Myocyte (in vitro differentiated cells): ENCODE results near the gene TEX261. TPM values are rescaled to one million over a fixed set of nuclear protein-coding genes. Genes with fewer than 3 reads are reported as not detected.
A peak's percentile ranks its signal among the peaks of the same experiment; 100 is the strongest.

Source experiments
- DNase-seq: peaks from one replicate; pipeline ENCODE4 v3.0.0-alpha.2; 2012; ENCODE audit warnings: low read depth
- total RNA-seq: library from RNA; depleted of rRNA; stranded (reverse); fragments of >200 nt; gene quantifications from 2 replicates; pipeline ENCODE4 v1.2.3, GENCODE V29; 2014

Gene TEX261
- total RNA-seq, 1 donor from 2014 or later, result 51.4 TPM

DNA sequence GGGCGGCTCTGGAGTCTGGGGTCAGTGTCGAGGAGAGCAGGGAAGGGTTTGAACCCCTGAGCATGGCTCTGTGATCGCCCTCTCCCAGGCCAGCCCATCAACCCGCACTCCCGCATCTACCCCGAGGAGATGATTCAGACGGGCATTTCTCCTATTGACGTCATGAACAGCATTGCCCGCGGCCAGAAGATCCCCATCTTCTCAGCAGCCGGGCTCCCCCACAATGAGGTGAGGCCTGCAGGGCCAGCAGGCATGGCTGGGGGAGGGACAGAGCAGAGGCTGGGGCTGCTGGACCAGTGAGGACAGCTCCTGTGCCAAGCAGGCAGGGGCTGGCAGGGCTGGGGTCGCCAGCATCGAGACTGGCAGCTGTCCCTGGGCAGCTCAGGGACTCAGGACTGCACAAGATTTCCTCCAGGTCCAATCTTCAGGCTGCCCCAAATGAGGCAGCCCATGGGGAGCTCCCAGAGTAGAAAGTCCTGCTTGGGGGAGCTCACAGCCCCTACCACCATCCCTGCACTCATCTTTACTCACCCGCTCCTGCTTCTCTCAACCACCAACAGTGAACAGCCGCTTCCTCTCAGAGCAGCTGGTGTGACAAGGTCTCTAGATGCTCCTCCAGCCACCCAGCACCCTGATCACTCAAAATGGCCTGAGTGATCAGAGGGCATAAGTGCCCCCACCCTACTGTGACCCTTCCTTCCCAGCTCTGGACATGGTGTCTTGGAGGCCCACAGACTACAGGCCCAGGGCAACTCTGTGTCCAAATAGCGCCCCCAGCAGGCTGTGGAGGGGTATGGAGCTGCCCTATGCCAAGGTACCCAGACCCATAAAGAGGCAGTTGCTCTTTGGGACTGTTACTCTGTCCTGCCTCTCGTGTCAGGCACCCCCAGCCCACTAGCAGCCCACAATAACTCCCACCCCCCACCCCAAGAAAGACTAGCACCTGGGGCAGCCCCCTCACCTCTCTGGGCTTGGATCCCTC lies 34.5 kb downstream of the TEX261 start:
- DNase-seq, result no peak

DNA sequence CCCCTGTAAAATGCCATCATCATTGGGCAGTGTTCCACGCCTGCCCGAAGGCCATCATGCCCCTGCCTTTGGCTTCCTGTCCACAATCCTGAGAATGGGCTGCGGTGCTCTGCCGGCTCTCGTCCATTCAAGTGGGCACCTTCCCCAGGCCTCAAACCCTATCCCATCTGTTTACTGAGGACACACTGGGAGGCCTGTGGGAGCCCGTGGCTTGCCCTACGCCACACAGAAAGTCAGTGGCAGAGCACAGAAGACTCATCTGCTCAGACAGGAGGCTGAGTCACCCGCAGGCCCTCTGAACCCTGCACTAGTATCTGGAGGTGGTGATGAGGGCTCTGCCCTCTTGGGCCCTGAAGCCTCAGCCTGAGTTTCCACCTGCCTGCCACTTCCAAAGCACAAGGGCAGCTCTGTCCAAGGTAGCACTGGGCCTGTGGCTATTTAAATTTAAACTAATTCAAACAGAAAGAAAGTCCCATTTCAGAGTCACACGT lies 35.4 kb downstream of the TEX261 start:
- DNase-seq, result peak; percentile 13

DNA sequence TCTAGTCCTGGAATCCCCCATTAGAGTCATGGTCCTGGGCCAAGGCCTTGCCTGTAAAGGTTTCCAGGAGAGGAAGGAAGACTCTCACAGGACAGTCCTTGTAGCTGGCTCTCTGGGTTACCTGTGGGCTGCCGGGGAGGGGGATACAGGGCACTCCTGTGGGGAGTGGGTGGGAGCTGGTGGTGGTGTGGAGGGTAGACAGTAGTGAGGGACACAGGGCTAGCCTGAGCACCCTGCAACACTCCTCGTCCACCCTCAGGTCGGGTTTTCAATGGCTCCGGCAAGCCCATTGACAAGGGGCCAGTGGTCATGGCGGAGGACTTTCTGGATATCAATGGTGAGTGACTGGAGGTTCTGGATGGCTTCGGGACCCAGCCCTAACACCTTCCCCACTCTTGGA lies 35.9 kb downstream of the TEX261 start:
- DNase-seq, result no peak

DNA sequence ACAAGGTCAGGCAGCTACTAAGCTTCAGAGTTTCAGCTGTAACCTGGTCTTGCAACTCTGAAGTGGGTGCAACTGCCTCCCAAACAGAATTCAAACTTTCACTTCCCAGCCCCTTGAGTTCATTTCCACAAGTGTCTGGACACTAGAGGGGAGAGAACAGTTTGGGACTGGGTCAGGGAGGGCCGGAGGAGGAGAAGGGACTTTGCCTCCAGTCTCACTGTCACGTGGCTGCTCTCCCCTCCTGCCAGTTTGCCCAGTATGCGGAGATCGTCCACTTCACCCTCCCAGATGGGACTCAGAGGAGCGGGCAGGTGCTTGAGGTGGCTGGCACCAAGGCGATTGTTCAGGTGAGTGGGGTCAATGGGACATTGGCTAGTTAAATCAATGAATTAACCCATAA lies 36.9 kb downstream of the TEX261 start:
- DNase-seq, result no peak

DNA sequence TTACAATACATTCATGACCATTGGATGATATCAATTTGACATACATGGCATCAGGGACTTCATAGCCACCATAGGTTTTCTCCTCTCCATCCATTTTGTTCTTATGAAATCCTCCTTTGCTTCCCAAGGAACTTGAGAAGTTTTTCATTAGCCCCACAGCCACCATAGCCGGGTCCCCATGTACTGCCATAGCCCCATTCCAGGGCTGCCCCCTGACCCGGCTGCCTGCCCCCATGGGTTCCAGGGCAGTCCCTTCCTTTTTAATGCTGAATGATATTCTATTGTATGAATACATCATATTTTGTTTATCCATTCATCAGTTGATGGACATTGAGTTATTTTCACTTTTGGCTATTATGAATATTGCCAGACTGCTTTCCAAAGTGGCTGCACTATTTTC lies 38.5 kb downstream of the TEX261 start:
- DNase-seq, result no peak

DNA sequence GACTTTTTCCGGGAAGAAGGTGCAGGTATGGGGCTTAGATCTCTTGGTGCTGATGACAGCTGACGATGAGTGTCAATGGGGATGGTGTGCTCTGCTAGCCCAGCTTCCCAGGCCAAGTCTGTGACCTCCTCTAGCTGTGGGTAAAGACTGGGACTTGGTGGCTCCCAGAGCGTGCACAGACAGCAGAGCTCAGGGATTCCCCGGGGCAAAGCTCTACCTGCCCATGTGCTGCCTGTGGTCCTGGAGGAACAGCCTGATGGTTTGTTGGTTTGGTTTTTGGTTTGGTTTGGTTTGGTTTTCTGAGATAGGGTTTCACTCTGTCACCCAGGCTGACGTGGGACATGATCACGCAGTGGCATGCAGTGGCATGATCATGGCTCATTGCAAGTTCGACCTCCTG lies 39.8 kb downstream of the TEX261 start:
- DNase-seq, result no peak

DNA sequence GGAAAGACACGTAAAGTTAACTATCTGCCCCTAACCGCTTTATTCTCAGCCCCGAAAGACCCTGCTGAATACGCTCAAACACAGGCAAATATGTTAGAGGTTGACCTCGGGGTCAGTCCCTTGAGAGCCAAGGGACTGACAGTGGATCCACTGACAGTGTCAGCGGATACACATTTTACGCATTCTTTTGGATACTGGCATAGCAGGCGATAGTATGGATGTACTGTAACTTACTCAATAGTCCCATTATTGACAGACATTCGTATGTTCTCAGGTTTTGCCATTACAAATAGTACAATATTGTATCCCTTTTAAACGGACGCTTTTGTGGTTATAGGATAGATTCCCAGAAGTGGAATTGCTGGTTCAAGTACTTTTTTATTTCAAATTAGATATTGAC lies 45.6 kb downstream of the TEX261 start:
- DNase-seq, result no peak

DNA sequence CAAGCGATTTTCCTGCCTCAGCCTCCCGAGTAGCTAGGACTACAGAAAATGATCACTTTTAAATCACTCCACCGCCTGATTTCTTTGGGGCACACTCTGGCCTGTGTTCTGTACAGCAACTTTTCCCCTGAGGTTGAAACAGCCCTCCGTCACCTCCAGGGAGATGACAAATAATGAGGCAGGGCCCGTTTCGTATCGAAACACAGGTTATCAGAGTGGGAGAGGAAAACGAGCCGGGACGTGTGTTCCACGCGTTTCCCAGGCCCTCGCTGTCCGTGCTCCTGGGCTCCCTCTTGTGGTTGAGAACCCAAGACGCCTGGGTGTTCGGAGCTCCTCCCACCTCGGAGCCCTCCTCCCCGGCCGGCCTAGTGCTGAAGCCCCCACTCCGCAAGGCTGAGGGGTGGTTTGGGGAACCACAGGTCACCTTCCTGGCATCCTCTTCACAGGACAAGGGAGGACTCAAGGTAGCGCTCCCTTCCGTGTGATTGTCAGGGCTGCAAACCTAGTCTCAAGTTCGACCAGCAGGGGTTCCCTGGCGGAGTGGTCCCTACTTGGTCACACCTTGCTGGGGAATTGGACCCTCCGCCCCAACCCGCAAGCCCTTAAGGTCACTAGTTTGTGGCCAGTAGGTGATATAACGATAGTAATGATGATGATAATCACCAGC lies 46.2 kb downstream of the TEX261 start:
- DNase-seq, result peak; percentile 83

DNA sequence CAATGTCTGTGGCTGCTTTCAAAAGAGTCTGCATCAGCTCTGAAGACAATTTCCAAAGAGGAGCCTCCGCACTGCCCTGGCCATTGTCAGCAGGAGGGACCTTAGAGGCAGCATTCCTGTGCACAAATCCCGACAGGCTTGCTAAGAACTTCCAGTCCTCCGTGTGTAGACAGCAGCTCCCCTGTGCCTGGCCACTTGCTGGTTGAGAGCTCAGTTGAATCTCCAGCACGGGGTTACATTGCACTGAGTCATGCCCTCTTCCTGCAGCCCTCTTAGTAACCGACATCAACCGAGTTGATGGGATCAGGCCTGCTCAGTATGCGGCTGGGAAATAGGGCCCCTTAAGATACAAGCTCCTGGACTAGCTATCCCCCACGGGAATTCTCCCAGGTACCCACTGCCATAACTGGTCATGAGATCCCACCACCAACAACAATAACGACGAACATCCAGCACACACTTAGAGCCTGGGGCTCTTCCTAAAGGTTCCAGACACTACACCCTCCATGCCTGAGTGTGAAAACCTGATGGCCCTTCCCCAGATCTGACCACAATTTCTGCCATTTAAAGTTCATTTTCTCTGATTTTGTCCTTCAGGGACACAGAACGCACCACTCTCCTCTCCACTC lies 47.0 kb downstream of the TEX261 start:
- no peak for DNase-seq

DNA sequence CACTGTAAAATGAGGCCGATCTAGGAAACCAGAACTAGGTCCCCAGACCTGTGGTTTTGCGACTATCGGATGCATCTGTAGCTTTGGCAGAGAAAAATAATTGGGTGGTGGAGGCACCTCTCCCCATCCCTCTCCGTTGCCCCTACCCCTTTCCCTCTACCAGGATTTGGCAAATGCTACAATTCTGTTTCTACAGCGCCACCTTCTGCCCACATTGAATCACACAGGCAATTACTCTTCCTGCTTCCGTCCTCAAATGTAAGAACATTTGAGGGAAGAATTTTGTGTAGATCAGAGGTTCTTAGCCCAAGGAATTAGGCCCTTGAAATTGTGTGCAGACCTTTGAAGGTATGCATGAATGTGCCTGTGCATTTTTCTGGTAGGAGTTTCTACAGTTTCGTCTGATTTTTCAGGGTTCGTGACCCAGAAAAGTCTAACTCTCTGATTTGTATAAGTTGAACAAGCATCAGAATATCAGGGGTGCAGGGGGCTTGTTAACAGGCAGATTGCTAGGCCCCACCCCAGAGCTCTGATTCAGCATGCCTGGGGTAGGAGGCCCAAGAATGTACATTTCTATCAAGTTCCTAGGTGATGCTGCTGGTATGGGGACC lies 47.7 kb downstream of the TEX261 start:
- DNase-seq, result peak; percentile 74

DNA sequence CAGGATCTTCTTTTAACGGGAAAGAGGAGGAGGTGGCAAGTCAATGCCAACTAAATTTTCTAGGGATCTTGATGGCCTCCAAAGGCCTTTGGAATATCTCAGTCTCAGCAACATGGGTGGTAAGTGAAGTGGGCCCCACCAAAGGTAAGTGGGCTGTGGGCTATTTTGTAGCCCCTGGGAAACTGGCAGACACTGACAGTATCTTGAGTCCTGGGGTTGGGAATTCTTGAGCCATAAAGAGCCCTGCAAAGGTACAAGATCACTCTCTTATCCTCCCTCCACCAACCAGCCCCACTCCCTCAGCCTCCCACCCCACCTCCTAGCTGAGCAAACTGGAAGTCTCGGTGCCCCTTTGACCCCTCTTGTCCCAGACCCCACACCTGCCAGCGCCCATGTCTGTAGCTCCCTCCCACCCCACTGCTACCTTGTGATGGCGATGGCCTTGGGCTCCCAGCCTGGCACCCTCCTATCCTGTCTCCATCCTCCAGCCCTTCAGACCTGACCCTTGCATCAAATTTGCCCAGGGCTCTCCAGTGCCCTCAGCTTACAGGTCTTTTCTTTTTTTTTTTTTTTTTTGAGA lies 50.5 kb downstream of the TEX261 start:
- no peak for DNase-seq

DNA sequence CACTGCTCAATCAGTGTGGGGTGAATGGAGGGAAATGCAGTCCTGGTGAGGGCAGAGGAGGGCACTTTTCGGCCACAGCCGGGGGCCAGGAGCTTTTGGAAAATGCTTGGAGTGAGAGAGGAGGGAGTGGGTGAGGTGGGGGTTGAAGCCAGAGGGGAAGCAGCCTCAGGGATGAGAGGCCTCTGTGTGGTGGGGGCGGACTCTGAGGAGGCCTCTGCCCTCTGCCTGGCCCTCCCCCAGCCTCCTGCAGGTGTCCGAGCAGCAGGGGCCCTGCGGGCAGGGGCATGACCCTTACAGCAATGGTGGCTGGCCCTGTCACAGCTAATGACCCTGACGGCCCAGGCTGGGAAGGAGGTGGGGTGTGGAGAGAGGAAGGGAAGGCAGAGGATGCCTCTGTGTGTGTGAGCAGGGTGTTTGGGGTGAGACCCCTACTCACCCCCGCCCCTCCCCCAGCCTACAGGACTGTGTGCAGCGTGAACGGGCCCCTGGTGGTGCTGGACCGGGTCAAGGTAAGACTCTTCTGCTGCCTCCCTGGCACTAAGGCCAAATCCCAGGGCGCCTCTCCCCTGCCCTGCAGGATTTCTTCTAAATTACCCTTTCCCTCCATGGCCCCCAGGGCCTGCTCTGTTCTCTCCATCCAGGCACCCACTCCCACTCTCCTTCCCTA lies 51.3 kb downstream of the TEX261 start:
- DNase-seq, result no peak

DNA sequence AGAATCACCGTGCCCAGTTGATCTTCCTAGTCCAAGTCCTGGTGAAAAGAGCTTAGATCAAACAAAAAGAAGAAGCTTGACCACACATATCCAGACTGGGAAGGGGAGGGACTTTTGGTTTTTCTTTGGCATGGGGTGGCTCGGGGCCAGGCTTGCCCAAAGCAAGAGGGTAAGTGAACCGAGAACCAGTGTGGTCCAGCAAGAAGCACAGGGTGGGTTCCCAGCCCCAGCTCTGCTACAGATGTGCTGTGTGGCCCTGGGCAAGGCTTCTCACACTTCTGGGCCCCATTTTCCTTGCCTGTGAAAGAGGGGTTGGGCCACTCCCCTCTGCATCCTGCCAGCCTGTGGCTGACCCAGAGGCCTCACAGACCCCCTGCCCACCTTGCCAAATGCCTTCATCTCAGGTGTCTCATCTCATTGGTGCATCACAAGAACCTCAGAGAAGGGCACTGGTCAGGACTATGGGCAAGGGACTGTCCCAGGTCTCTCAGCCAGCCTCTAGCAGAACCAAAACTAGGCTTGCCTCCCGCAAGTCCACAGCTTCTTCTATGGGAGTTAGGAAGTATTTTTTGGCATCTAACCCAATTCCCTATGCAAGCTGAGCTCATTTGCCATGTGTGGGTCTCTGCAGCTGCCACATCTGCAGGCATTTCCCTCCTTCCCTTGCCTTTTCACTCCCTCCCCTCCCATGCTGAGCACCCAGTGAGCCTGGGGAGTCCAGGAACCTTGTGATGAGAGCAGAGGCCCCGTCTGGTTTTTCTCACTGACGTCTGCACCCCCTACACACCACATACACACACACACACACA lies 52.1 kb downstream of the TEX261 start:
- peak; percentile 58 for DNase-seq

DNA sequence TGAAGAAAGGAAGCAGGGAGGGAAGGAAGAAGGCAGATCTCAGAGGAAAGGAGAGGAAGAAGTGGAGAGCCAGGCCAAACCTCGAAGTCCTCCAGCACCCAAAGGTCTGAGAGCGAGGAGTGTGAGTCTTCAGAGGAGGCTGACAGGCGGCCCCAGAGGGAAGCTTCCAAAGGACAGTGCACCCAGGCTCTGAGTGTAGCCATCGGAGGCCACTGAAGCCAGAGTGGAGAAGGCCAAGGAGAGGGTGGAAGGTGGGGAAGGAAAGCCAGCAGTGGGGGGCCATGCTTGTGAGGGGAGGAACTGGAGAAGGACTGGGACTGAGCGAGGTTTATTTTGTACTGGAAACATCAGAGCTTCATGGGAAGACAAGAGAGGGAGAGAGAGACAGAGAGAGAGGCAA lies 53.0 kb downstream of the TEX261 start:
- DNase-seq, result no peak

DNA sequence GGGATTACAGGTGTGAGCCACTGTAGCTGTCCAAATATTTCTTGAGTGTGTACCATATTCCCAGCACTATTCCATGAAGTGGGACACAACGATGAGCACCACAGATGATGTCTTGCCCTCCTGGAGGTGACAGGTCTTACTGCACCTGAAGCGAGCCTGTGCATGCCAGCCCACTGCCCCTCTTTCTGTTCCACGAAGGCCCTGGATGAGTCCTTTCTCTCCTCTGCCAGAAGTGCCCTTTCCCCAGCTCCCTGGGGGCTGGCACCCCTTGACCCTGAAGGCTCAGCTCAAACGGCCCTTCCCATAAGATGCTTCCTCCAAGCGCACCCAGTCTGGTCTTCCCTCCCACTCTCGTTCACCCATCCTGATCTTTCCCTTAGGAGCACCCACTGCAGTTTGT lies 53.5 kb downstream of the TEX261 start:
- DNase-seq, result no peak

DNA sequence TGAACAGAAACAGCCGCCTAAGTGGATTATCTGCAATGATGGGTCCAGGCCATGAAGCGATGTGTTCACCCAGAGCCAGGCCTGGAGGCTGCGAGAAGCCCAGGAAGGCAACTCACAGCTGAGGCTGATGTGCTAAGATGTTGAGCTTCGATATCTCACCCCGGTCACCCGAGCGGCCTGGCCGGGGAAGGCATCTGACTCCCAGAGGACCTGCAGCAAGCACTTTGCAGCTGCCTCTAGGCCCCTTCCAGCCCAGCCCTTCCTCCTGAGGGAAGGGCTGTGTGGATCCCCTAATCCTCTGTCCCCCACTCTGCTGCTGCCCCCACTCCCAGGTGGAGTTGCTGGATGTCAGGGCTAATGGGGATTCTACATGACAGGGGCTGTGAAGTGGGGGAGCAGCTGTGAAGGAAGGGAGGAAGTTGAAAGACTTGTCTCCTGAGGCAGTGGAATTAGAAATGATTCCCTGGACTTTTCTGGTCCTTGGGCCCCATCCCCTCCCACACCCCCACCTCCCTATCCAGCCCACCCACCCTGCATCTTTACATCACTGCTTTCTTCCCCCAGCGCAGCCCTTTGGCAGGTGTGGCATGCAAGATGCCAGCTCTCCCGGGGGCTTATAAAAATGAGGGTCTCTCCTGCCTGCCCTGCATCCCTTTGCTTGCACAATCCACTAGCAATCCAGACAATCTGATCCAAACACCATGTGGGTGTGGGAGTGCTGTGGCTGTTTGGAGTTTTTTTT lies 54.7 kb downstream of the TEX261 start:
- peak; percentile 23 for DNase-seq

DNA sequence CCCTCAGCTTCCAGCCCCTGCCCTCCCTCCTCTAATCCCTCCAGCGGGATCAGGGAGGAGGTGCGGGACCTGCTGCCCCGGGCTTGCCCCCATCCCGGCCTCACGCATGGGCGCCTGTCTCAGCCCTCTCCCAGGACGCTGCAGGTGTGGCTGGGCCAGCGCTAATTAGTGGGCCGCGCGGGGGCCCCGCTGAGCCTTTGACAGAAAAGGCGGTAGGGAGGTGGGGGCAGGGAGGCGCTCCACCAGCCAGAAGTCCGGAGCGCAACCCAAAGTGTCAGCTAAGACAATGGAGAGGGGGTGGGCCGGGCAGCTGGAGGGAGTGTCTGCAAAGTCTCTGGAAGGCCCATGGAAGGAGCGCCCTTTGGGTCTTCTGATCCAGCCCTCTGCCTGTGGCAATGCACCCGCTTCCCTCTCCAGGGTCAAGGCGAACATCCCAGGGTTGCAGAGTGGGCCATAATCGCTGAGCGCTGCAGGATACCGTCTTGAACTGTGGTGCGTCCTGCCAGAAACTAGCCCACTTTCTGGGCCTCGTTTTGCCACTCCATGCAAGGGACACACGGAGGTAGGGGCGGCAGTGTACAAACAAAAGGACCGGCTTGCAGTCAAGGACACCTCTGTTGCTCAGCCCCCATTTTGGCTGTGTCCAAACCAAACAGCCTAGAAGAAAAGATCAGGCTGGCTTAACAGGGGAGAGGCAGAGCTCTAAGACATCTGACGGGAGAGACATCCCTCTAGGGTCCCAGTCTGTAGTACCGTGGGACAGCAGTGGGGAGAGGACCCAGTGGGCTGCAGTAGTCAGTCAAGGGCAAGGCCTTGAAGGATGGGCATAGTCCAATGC lies 55.5 kb downstream of the TEX261 start:
- no peak for DNase-seq

DNA sequence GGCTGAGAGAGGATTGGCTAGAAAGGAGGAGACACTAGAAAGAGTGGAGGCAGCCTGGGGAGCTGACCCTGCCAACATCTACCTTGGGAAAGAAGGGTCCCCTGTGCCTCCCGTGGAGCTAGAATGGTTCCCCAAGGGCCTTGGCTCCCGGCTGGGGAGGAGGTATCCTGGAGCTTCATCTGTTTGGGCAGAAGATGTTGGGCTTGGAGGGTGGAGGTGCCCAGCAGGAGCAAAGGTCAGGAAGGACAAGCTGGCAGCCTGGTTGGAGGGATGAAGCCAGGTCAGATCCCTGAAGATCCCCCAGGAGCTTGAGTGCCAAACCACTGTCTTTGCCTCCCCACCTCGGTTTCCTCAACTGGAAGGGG lies 56.1 kb downstream of the TEX261 start:
- DNase-seq, result no peak
